Mucosa of descending colon (tissue), 3 donors: ENCODE results near the gene TMEM250. TPM values are rescaled to one million over a fixed set of nuclear protein-coding genes. Genes with fewer than 3 reads are reported as not detected.
"Not testable (repeated sequence)": the region's sequence is repeated elsewhere in the genome, so short reads cannot be mapped to it uniquely, and the experiment has no call there.

Source experiments
- ATAC-seq: fragments of 200-7000 bp; cut with Tn5 transposase; one replicate; pipeline ENCODE4 v1.9.1; 2020; ENCODE audit warnings: mild to moderate bottlenecking, moderate library complexity
- DNase-seq, 3 donors: peaks; one replicate each; pipeline ENCODE4 v3.0.0-alpha.2; 2020
- H3K36me3 ChIP-seq: fragments of 200-600 bp; one replicate; pipeline ENCODE4 v1.8.0; 2021; ENCODE audit warnings: low read depth, mild to moderate bottlenecking
- H3K4me1 ChIP-seq: fragments of 200-600 bp; one replicate; pipeline ENCODE4 v1.8.0; 2021; ENCODE audit warnings: low read depth, mild to moderate bottlenecking
- H3K4me3 ChIP-seq: fragments of 200-600 bp; one replicate; pipeline ENCODE4 v1.8.0; 2021; ENCODE audit warnings: mild to moderate bottlenecking
- H3K9me3 ChIP-seq: fragments of 200-600 bp; one replicate; pipeline ENCODE4 v1.8.0; 2021; ENCODE audit warnings: mild to moderate bottlenecking
- CTCF ChIP-seq: fragments of 200-600 bp; IDR thresholded peaks from one replicate; pipeline ENCODE4 v1.8.0; 2022; ENCODE audit warnings: antibody characterized with exemption, mild to moderate bottlenecking
- intact Hi-C, 2 donors: fragments of 100-400 bp; cut with DNase I in 1 of 2; cut with micrococcal nuclease in 1 of 2; formaldehyde crosslinking; loops; one replicate each; pipeline versions ENCODE4 v1.11.0 to v1.11.1; 2022; cut with DNase I, micrococcal nuclease
- total RNA-seq, 3 donors: library from RNA; stranded (reverse); fragmentation: NEBNext Ultra II Directional in 2 of 3; extraction: Animal tissue kit (Norgen Biotek cat#: 25700) in 2 of 3; gene quantifications; one replicate each; pipeline versions ENCODE4 v1.2.1 to v1.2.4, GENCODE V29; 2021 to 2023
- donor health status: DM: no; HTN: no; CAD: no; lungs with moderate emphysema.
- donor health status: DM: no; HTN: no; CAD: no.
- donor health status: DM: no; HTN: yes; CAD: no.

TMEM250 gene
- total RNA-seq, 3 donors from 2014 or later: 47.4 to 54.1 (median 52.0) TPM

- TF ChIP-seq CTCF: no peak
- no peaks in the 10 kb centered on the region for H3K9me3 ChIP-seq
- peaks cover 52% of the 10 kb centered on the region for H3K4me1 ChIP-seq
- H3K36me3 ChIP-seq: no peaks in the 10 kb centered on the region
- DNase-seq: no peak
- intact Hi-C loops: no loop called here
- ATAC-seq: no peak
- H3K4me3 ChIP-seq: no peak overlapping the region
Observed at GRCh38 chr9:136104916-136105315, 13.8 kb downstream of the TMEM250 start.

GRCh38 chr9:136104488-136104800, 14.2 kb downstream of the TMEM250 start:
- intact Hi-C loops: no loop called here
- H3K4me3 ChIP-seq: no peak overlapping the region
- no peaks in the 10 kb centered on the region for H3K36me3 ChIP-seq
- DNase-seq (no peak), ATAC-seq (no peak)
- TF ChIP-seq CTCF: no peak
- H3K9me3 ChIP-seq: no peaks in the 10 kb centered on the region
- H3K4me1 ChIP-seq: peaks cover 47% of the 10 kb centered on the region

- no peaks in the 10 kb centered on the region for H3K9me3 ChIP-seq
- no peaks in the 10 kb centered on the region for H3K36me3 ChIP-seq
- peaks cover 42% of the 10 kb centered on the region for H3K4me1 ChIP-seq
- DNase-seq (peak; percentile 63 to 79 (median 64)), ATAC-seq (peak; percentile 50)
- intact Hi-C loops: no loop called here
- TF ChIP-seq CTCF: no peak
- no peak overlapping the region for H3K4me3 ChIP-seq
Observed at GRCh38 chr9:136103651-136104487, 14.8 kb downstream of the TMEM250 start.

- ATAC-seq, H3K36me3 ChIP-seq, H3K9me3 ChIP-seq, DNase-seq, H3K4me3 ChIP-seq, intact Hi-C loops: not testable (repeated sequence)
- peaks cover 22% of the 10 kb centered on the region for H3K4me1 ChIP-seq
Observed at GRCh38 chr9:136101615-136102074, 17.0 kb downstream of the TMEM250 start.

- no peaks in the 10 kb centered on the region for H3K9me3 ChIP-seq
- TF ChIP-seq CTCF: no peak
- H3K4me3 ChIP-seq: no peak overlapping the region
- ATAC-seq: peak; percentile 27
- intact Hi-C loops: no loop called here
- H3K36me3 ChIP-seq: no peaks in the 10 kb centered on the region
- peaks cover 21% of the 10 kb centered on the region for H3K4me1 ChIP-seq
- DNase-seq: peak in 1 of 3 donors; percentile 56
Observed at GRCh38 chr9:136100700-136101614, 17.7 kb downstream of the TMEM250 start.

GRCh38 chr9:136099542-136099941, 19.1 kb downstream of the TMEM250 start:
- ATAC-seq: no peak
- Histone ChIP-seq H3K9me3 (no peaks in the 10 kb centered on the region), H3K36me3 (no peaks in the 10 kb centered on the region), H3K4me3 (no peak overlapping the region), H3K4me1 (peaks cover 12% of the 10 kb centered on the region)
- DNase-seq: no peak
- TF ChIP-seq CTCF: no peak
- intact Hi-C loops: no loop called here
